BJ (cell line): Measurements from ENCODE around the gene IFIT2. TPM values are rescaled to one million over a fixed set of nuclear protein-coding genes. Genes with fewer than 3 reads are reported as not detected.

Experiments
- CTCF ChIA-PET: fragments of 350-600 bp; formaldehyde crosslinking; extraction: SDS; loops from one replicate; lab custom pipeline; 2021; ENCODE audit warnings: antibody characterized with exemption, inconsistent platforms; lab: Yijun Ruan, JAX
- POLR2A ChIA-PET: fragments of 300-600 bp; sonication (Branson Sonifier 250); formaldehyde crosslinking; extraction: SDS; loops from one replicate; lab custom pipeline; 2021; ENCODE audit warnings: antibody characterized with exemption; lab: Charles Lee
- DNase-seq: peaks from one replicate; pipeline ENCODE4 v3.0.0-alpha.2; 2011; ENCODE audit warnings: low read depth
- H3K27me3 ChIP-seq: 2 replicates; pipeline ENCODE4 v1.6.0; 2011; ENCODE audit warnings: low read length; ENCODE audit not compliant: control insufficient read depth, insufficient read depth
- H3K36me3 ChIP-seq: 2 replicates; pipeline ENCODE4 v1.5.1; 2011; ENCODE audit warnings: low read length; ENCODE audit not compliant: control insufficient read depth, insufficient read depth
- H3K4me3 ChIP-seq: 2 replicates; pipeline ENCODE4 v1.5.1; 2011; ENCODE audit warnings: low read depth, mild to moderate bottlenecking, control low read depth, low read length
- polyA plus RNA-seq: library from polyadenylated mRNA; depleted of rRNA; stranded (reverse); fragments of >200 nt; gene quantifications from 2 replicates; pipeline ENCODE4 v1.2.3, GENCODE V29; 2011
- TF ChIP-seq, protein P1 (sequence below): IDR thresholded peaks from 2 replicates; pipeline ENCODE4 v1.5.1; 2011; ENCODE audit warnings: low read depth, mild to moderate bottlenecking, control low read depth, inconsistent platforms, low read length, moderate library complexity; ENCODE audit not compliant: insufficient read depth

The IFIT2 gene
- polyA plus RNA-seq, 1 experiment: 6.2 TPM

DNA sequence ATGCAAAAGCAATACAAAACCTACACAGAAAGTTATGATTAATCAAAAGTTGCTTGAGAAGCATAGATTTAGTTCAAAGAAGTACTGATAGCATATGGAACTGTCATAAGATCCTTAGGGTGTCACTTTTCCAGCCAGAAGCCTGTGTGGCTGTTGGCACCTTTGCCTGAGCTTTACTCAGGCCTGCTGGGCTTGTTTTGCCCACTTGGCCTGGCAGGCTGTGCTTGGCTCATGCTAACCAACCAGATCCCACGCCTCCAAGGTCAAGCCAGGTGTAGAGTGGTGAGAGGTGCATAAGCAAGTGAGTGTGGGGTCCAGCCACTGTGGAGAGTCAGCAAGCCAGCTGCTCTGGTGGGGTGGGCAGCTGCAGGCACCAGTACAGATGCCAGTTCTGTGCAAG lies 38.3 kb upstream of the IFIT2 start:
- TF ChIP-seq, protein P1, sequence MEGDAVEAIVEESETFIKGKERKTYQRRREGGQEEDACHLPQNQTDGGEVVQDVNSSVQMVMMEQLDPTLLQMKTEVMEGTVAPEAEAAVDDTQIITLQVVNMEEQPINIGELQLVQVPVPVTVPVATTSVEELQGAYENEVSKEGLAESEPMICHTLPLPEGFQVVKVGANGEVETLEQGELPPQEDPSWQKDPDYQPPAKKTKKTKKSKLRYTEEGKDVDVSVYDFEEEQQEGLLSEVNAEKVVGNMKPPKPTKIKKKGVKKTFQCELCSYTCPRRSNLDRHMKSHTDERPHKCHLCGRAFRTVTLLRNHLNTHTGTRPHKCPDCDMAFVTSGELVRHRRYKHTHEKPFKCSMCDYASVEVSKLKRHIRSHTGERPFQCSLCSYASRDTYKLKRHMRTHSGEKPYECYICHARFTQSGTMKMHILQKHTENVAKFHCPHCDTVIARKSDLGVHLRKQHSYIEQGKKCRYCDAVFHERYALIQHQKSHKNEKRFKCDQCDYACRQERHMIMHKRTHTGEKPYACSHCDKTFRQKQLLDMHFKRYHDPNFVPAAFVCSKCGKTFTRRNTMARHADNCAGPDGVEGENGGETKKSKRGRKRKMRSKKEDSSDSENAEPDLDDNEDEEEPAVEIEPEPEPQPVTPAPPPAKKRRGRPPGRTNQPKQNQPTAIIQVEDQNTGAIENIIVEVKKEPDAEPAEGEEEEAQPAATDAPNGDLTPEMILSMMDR: no peak
- H3K27me3 ChIP-seq: no peaks in the 10 kb centered on the region
- DNase-seq: no peak
- no peak overlapping the region for H3K4me3 ChIP-seq
- no peaks in the 10 kb centered on the region for H3K36me3 ChIP-seq
- ChIA-PET CTCF (interaction anchor here (1.0 to 1.5 kb wide), 4 partner anchors 12 to 126 kb away, joined by 3 to 4 read pairs (median 4); no protein-coding TSS in a partner anchor), POLR2A (no interaction called here)

DNA sequence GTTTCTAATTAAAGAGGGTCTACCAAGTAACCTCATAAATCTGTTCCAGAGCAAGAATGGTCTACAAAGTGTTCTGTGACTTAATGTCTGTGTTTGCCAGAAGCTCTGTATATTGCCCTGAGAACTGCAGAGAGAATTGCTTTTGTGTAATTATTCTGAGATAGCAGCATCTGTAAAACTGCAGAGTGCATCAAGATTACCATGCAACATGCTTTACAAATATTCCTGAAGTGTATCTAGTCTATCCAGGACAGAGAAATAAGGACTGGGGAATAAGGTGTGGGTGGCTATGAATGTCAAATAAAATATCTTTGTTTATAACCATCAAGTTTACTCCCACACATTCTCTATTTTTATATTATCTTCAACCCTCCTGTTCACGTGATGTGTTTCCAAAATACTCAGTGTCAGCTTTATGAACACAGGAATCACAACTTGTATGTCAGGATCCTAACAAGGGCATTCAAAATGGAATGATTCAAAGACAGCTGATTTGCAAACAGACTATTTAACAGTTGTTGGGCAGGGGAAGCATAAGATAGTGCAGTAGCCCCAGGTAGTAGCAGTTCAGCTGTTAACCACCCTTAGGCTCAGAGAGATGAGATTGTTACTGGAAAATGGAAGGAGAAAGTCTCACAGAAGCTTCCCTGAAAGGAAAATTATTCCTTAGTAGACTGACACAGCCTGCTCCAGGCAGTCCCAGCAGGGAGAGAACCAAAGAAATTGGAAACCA lies 35.0 kb upstream of the IFIT2 start:
- Histone ChIP-seq H3K4me3 (no peak overlapping the region), H3K27me3 (no peaks in the 10 kb centered on the region), H3K36me3 (no peaks in the 10 kb centered on the region)
- CTCF ChIA-PET: interaction anchor here (0.8 to 1.1 kb wide), 2 partner anchors 8 to 103 kb away, joined by 3 to 4 read pairs; no protein-coding TSS in a partner anchor
- peak; percentile 19 for DNase-seq
- TF ChIP-seq, protein P1: no peak
- POLR2A ChIA-PET: no interaction called here

DNA sequence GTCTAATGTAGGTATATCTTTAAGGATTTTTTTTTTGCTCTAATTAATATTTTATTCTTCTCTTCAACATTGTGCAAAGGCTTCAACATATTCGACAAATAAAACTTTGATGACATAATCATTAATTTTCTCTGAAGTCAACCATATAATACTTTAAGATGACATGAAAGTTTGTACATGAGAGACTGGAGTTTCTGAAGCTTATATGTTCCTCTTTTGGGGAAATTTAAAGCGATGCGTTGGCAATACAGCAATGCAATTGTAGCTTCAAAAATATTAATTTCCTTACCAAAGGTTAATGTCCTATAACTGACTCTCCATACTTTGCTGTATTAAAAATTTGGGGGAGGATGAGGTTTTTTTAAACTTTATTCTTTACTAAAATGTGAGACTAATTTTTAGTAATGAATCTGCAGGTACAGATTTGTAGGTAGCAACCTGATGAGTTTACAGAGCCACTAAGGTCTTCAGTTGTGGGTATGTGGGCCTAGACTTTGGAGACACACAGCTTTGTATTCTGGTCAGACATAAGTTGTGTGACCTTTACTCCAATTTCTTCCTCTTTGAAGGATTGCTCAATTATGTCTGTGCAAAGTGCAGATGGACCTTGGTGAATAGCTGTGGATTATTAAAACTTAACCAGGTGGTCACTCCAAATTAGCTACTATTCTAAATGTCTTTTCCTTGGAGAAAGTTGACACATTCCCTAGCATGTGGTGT lies 32.3 kb upstream of the IFIT2 start:
- ChIA-PET CTCF (interaction anchor here (1.4 kb wide), 1 partner anchor 96 kb away, joined by 3 read pairs; no protein-coding TSS in a partner anchor), POLR2A (no interaction called here)

DNA sequence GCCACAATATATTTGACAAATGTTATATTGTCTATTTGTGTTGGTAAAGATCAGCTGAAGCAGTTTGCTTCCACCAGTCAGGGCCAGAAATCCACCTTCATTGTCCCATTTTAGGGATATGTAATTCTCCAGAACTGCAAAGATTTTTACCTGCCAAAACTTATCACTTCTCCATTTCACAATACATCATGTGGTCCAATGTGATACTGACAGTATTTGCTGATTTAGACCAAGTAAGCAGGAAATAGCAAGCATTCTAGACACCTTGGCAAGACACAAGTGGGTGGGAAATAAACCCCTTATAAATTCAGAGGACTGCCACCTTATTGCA lies 31.7 kb upstream of the IFIT2 start:
- no peak overlapping the region for H3K4me3 ChIP-seq
- ChIA-PET CTCF (interaction anchor here (1.0 to 1.4 kb wide), 2 partner anchors 95 to 104 kb away, joined by 3 to 4 read pairs; no protein-coding TSS in a partner anchor), POLR2A (no interaction called here)
- no peaks in the 10 kb centered on the region for H3K27me3 ChIP-seq
- DNase-seq: no peak
- no peaks in the 10 kb centered on the region for H3K36me3 ChIP-seq
- TF ChIP-seq, protein P1: no peak

More for the DNA sequence above, 32.3 kb upstream of the IFIT2 start:
- no peak for DNase-seq
- H3K27me3 ChIP-seq: no peaks in the 10 kb centered on the region
- no peak overlapping the region for H3K4me3 ChIP-seq
- H3K36me3 ChIP-seq: no peaks in the 10 kb centered on the region
- TF ChIP-seq, protein P1: no peak

DNA sequence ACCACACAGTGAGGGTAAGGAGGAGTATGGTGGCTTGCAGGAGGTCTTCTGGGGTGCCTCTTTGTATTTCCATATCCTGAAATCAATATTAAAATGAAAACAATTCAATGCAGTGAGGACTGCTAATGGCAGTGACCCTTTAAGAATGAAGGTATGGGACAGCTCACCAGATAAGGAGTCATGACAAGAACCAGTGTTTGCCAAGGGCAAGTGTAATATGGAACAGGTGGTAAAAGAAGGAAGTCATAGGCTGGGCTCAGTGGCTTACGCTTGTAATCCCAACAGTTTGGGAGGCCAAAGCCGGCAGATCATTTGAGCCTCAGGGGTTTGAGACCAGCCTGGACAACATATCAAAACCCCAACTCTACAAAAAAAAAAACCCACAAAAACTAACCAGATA lies 30.3 kb upstream of the IFIT2 start:
- no peak for DNase-seq
- Histone ChIP-seq H3K36me3 (no peaks in the 10 kb centered on the region), H3K27me3 (no peaks in the 10 kb centered on the region), H3K4me3 (no peak overlapping the region)
- POLR2A ChIA-PET: no interaction called here
- CTCF ChIA-PET: interaction anchor here (2.2 kb wide), 1 partner anchor 98 kb away, joined by 6 read pairs; no protein-coding TSS in a partner anchor
- TF ChIP-seq, protein P1: no peak
